Endothelial cell of umbilical vein (primary cell): ENCODE measurements around the gene NRCAM. TPM values are rescaled to one million over a fixed set of nuclear protein-coding genes. Genes with fewer than 3 reads are reported as not detected.

ENCODE experiments used
- BruUV-seq: library from RNA; stranded (reverse); fragments of 400-500 nt; replicated peaks from 2 replicates; lab custom pipeline; 2021; lab: Mats Ljungman, UMichigan
- CTCF ChIA-PET: fragments of 300-600, 350-600 bp; sonication (Branson Sonifier 250); formaldehyde crosslinking; loops from one replicate; lab custom pipeline; 2021; ENCODE audit warnings: antibody characterized with exemption, inconsistent platforms; lab: Charles Lee
- POLR2A ChIA-PET: fragments of 300-600, 350-600 bp; sonication (Branson Sonifier 250); formaldehyde crosslinking; loops from one replicate; lab custom pipeline; 2021; ENCODE audit warnings: antibody characterized with exemption, inconsistent platforms; lab: Charles Lee
- DNase-seq: peaks from one replicate; pipeline ENCODE4 v3.0.0-alpha.2; 2011; ENCODE audit warnings: low read depth, low spot score
- FAIRE-seq: peaks from 2 replicates; lab custom pipeline; 2011; peaks lifted over from hg19 to GRCh38; lab: Jason Lieb, UNC
- H2AFZ ChIP-seq: 2 replicates; pipeline ENCODE4 v1.6.0; 2012; ENCODE audit warnings: low read depth, low read length, control low read depth, inconsistent platforms
- H3K27ac ChIP-seq: 2 replicates; pipeline ENCODE4 v1.5.1; 2011; ENCODE audit warnings: low read depth, mild to moderate bottlenecking, control low read depth, low read length, moderate library complexity; ENCODE audit not compliant: insufficient read depth
- H3K27me3 ChIP-seq, 2 experiments: 2 replicates each; pipeline versions ENCODE4 v1.6.0 to v1.6.1; 2011; ENCODE audit warnings: low read length in 2 of 2, mixed read lengths in 1 of 2; ENCODE audit not compliant: control insufficient read depth in 2 of 2, insufficient read depth in 2 of 2
- H3K36me3 ChIP-seq, 2 experiments: 2 replicates in 1 of 2; 3 replicates in 1 of 2; pipeline ENCODE4 v1.5.1; 2011; ENCODE audit warnings: low read length in 2 of 2, mild to moderate bottlenecking in 1 of 2, moderate library complexity in 1 of 2; ENCODE audit not compliant: control insufficient read depth in 2 of 2, insufficient read depth in 2 of 2; ENCODE audit errors: extremely low read depth in 1 of 2
- H3K4me1 ChIP-seq: 3 replicates; pipeline ENCODE4 v1.5.1; 2011; ENCODE audit warnings: mild to moderate bottlenecking, low read length; ENCODE audit not compliant: control insufficient read depth, insufficient read depth; ENCODE audit errors: extremely low read depth
- H3K4me2 ChIP-seq: 2 replicates; pipeline ENCODE4 v1.6.1; 2011; ENCODE audit warnings: low read length, control low read depth, mixed read lengths; ENCODE audit not compliant: insufficient read depth
- H3K4me3 ChIP-seq, 3 experiments: fragments of 200-600 bp in 1 of 3; sonication (generic), shearing (Covaris generic) in 1 of 3; replicated peaks in 1 of 3; 2 replicates each; pipeline ENCODE4 v1.5.1; 2011 to 2016; ENCODE audit warnings: control low read depth in 3 of 3, low read length in 3 of 3, mild to moderate bottlenecking in 2 of 3, inconsistent platforms in 1 of 3, low read depth in 1 of 3, moderate library complexity in 1 of 3; ENCODE audit not compliant: insufficient read depth in 1 of 3
- H3K79me2 ChIP-seq: 2 replicates; pipeline ENCODE4 v1.6.0; 2012; ENCODE audit warnings: low read length, inconsistent platforms; ENCODE audit not compliant: control insufficient read depth, insufficient read depth
- H3K9ac ChIP-seq: replicated peaks from 2 replicates; pipeline ENCODE3; 2011; ENCODE audit warnings: low read length, control low read depth; ENCODE audit not compliant: insufficient read depth; ENCODE audit errors: extremely low read depth
- H3K9me1 ChIP-seq: replicated peaks from 3 replicates; pipeline ENCODE4 v1.6.0; 2011; ENCODE audit warnings: mild to moderate bottlenecking, low read length; ENCODE audit not compliant: control insufficient read depth, insufficient read depth; ENCODE audit errors: extremely low read depth
- H3K9me3 ChIP-seq: replicated peaks from 2 replicates; pipeline ENCODE4 v1.5.1; 2012; ENCODE audit warnings: low read length, inconsistent platforms; ENCODE audit not compliant: control insufficient read depth, insufficient read depth
- H4K20me1 ChIP-seq: replicated peaks from 2 replicates; pipeline ENCODE3; 2011; ENCODE audit warnings: mild to moderate bottlenecking, low read length; ENCODE audit not compliant: control insufficient read depth, insufficient read depth; ENCODE audit errors: extremely low read depth
- EZH2 ChIP-seq: IDR thresholded peaks from 2 replicates; pipeline ENCODE4 v1.6.1; 2012; ENCODE audit warnings: borderline replicate concordance, low read depth, mild to moderate bottlenecking, moderate library complexity, low read length, inconsistent platforms; ENCODE audit not compliant: severe bottlenecking
- FOS ChIP-seq: IDR thresholded peaks from 2 replicates; pipeline ENCODE4 v1.6.1; 2011; ENCODE audit warnings: mild to moderate bottlenecking, low read length, moderate library complexity, borderline replicate concordance; ENCODE audit not compliant: insufficient read depth
- GATA2 ChIP-seq: IDR thresholded peaks from 2 replicates; pipeline ENCODE4 v1.7.0; 2011; ENCODE audit warnings: low read depth, mild to moderate bottlenecking, moderate library complexity, mixed read lengths, low read length; ENCODE audit not compliant: insufficient read length, insufficient read depth
- JUN ChIP-seq: IDR thresholded peaks from 2 replicates; pipeline ENCODE4 v1.6.1; 2011; ENCODE audit warnings: borderline replicate concordance, low read depth; ENCODE audit not compliant: insufficient read length, insufficient read depth
- MYC ChIP-seq: IDR thresholded peaks from one replicate; pipeline ENCODE4 v1.6.1; 2011; ENCODE audit warnings: mild to moderate bottlenecking, low read depth, low read length
- POLR2A ChIP-seq: IDR thresholded peaks from 2 replicates; pipeline ENCODE4 v1.6.1; 2012; ENCODE audit warnings: low read depth, mild to moderate bottlenecking, control low read depth, low read length
- POLR2AphosphoS5 ChIP-seq: IDR thresholded peaks from 2 replicates; pipeline ENCODE4 v1.6.1; 2012; ENCODE audit warnings: low read depth, mild to moderate bottlenecking, control low read depth, low read length, moderate library complexity; ENCODE audit not compliant: insufficient read depth
- dilution Hi-C: fragments of 300-500 bp; cut with MboI; formaldehyde crosslinking; loops from one replicate; pipeline ENCODE4 v1.15.0; 2019; ENCODE audit warnings: low sequenced_read_pairs; ENCODE audit not compliant: extremely low pct_ligation_motif_present
- intact Hi-C: fragments of 100-400 bp; cut with micrococcal nuclease; formaldehyde crosslinking; loops from one replicate; pipeline ENCODE4 v1.10.0; 2022
- polyA plus RNA-seq, 4 experiments: library from polyadenylated mRNA; depleted of rRNA in 3 of 4; stranded (reverse) in 3 of 4; unstranded in 1 of 4; fragments of >200 nt; gene quantifications; 2 replicates each; pipeline versions ENCODE4 v1.2.1 to v1.2.3, GENCODE V29; 2011 to 2012; ENCODE audit warnings: missing spikeins in 1 of 4
- total RNA-seq: library from RNA; stranded (reverse); gene quantifications from 2 replicates; pipeline ENCODE4 v1.2.3, GENCODE V29; 2021
- TF ChIP-seq, protein P1 (sequence below), 2 donors: IDR thresholded peaks; 1 replicate in 1 of 2; 2 replicates in 1 of 2; pipeline ENCODE4 v1.5.1; 2011; ENCODE audit warnings: low read length in 2 of 2, mild to moderate bottlenecking in 2 of 2, moderate library complexity in 2 of 2, control low read depth in 1 of 2, inconsistent platforms in 1 of 2, low read depth in 1 of 2; ENCODE audit not compliant: insufficient read depth in 1 of 2; ENCODE audit errors: extremely low read depth in 1 of 2
- TF ChIP-seq, protein P2 (sequence below): IDR thresholded peaks from 2 replicates; pipeline ENCODE4 v1.6.1; 2011; ENCODE audit not compliant: insufficient read depth, insufficient read length

Gene NRCAM
- total and polyA plus RNA-seq, 2 donors (not counting 3 experiments of a cell fraction or from before 2014, with no cell fraction given): 26.0 to 47.6 TPM

DNA sequence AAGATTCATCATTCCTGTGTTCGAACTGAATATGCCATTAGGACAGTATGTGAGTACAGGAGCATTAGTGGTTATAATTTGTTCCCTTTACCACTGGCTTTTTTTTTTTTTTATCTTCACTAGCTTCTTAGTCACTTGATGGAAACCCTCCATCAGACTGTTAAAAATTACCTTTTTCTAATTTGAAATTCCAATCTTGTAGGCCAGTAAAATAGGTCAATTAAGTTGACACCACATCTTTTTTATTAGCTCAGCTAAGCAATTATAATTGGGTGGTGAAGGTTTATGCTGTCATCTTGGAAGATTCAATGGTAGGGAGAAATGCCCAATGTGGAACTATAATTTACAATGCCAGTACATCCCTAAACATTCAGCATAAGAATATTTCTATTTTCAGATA lies 6.1 kb downstream of the NRCAM start:
- H3K9ac ChIP-seq: no peak overlapping the region
- H4K20me1 ChIP-seq: no peaks in the 10 kb centered on the region
- no peak overlapping the region for H2AFZ ChIP-seq
- no peaks in the 10 kb centered on the region for H3K9me1 ChIP-seq
- no peaks in the 10 kb centered on the region for H3K27me3 ChIP-seq
- no TSS peak for BruUV-seq
- DNase-seq (no peak), FAIRE-seq (no peak)
- CTCF ChIA-PET: interaction anchor here (0.9 kb wide), 1 partner anchor 31 kb away, joined by 3 read pairs; no protein-coding TSS in a partner anchor
- POLR2A ChIA-PET: no interaction called here
- peaks cover 98% of the 10 kb centered on the region for H3K79me2 ChIP-seq
- H3K4me2 ChIP-seq: no peak overlapping the region
- intact Hi-C loops (no loop called here), dilution Hi-C loops (no loop called here)
- H3K4me3 ChIP-seq: no peak overlapping the region
- peaks cover 43% of the 10 kb centered on the region for H3K4me1 ChIP-seq
- H3K36me3 ChIP-seq: no peaks in the 10 kb centered on the region
- TF ChIP-seq FOS (no peak), EZH2 (no peak), POLR2AphosphoS5 (no peak), JUN (no peak), POLR2A (no peak), GATA2 (no peak), MYC (no peak)
- TF ChIP-seq, protein P1, sequence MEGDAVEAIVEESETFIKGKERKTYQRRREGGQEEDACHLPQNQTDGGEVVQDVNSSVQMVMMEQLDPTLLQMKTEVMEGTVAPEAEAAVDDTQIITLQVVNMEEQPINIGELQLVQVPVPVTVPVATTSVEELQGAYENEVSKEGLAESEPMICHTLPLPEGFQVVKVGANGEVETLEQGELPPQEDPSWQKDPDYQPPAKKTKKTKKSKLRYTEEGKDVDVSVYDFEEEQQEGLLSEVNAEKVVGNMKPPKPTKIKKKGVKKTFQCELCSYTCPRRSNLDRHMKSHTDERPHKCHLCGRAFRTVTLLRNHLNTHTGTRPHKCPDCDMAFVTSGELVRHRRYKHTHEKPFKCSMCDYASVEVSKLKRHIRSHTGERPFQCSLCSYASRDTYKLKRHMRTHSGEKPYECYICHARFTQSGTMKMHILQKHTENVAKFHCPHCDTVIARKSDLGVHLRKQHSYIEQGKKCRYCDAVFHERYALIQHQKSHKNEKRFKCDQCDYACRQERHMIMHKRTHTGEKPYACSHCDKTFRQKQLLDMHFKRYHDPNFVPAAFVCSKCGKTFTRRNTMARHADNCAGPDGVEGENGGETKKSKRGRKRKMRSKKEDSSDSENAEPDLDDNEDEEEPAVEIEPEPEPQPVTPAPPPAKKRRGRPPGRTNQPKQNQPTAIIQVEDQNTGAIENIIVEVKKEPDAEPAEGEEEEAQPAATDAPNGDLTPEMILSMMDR (IDR thresholded peaks at IDR 0.05; ENCODE audit: extremely low read depth in 1 of 2, insufficient read depth in 1 of 2, low read depth in 1 of 2, low read length in 2 of 2): no peak
- TF ChIP-seq, protein P2, sequence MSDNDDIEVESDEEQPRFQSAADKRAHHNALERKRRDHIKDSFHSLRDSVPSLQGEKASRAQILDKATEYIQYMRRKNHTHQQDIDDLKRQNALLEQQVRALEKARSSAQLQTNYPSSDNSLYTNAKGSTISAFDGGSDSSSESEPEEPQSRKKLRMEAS: no peak
- peak overlapping the region; percentile 59 for H3K27ac ChIP-seq
- no peaks in the 10 kb centered on the region for H3K9me3 ChIP-seq
